Kidney epithelial cell (primary cell): ENCODE data around the gene PDGFRB. TPM values are rescaled to one million over a fixed set of nuclear protein-coding genes. Genes with fewer than 3 reads are reported as not detected.
"Not testable (repeated sequence)": the region's sequence is repeated elsewhere in the genome, so short reads cannot be mapped to it uniquely, and the experiment has no call there.

Experiments used
- DNase-seq: peaks from one replicate; pipeline ENCODE4 v3.0.0-alpha.2; 2010; ENCODE audit warnings: low read depth
- H3K27me3 ChIP-seq: 2 replicates; pipeline ENCODE4 v1.6.0; 2011; ENCODE audit warnings: low read length; ENCODE audit not compliant: control insufficient read depth, insufficient read depth
- H3K36me3 ChIP-seq: 2 replicates; pipeline ENCODE4 v1.5.1; 2011; ENCODE audit warnings: low read length; ENCODE audit not compliant: control insufficient read depth, insufficient read depth
- H3K4me3 ChIP-seq: 2 replicates; pipeline ENCODE4 v1.5.1; 2011; ENCODE audit warnings: low read depth, mild to moderate bottlenecking, control low read depth, low read length
- total RNA-seq: library from RNA; depleted of rRNA; stranded (reverse); fragments of >200 nt; gene quantifications from 2 replicates; pipeline ENCODE4 v1.2.3, GENCODE V29; 2015
- TF ChIP-seq, protein P1 (sequence below): IDR thresholded peaks from 2 replicates; pipeline ENCODE4 v1.5.1; 2011; ENCODE audit warnings: mild to moderate bottlenecking, moderate library complexity, low read length, control low read depth, inconsistent platforms; ENCODE audit not compliant: insufficient read depth, poor library complexity, severe bottlenecking

The PDGFRB gene
- total RNA-seq, 1 donor from 2014 or later = 18.3 TPM

DNA sequence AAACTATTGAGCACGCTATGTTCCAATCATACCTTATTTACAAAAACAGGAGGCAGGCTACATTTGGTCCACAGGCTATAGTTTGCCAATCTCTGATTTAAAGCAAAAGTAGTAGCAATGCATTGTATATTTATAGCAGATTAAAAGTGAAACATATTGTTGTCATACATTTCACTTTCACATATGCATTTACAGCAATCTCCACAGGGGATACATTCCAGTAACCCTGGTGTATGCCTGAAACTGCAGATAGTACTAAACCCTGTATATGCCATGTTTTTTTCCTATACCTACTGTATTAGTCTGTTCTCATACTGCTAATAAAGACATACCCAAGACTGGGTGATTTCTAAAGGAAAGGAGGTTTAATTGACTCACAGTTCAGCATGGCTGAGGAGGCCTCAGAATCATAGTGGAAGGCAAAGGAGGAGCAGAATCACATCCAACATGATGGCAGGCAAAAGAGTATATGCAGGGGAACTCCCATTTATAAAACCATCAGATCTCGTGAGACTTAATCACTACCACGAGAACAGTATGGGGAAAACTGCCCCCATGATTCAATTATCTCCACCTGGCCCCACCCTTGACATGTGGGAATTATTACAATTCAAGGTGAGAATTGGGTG lies 63.4 kb downstream of the PDGFRB start:
- no peaks in the 10 kb centered on the region for H3K36me3 ChIP-seq
- no peak overlapping the region for H3K4me3 ChIP-seq
- DNase-seq = no peak
- TF ChIP-seq, protein P1, sequence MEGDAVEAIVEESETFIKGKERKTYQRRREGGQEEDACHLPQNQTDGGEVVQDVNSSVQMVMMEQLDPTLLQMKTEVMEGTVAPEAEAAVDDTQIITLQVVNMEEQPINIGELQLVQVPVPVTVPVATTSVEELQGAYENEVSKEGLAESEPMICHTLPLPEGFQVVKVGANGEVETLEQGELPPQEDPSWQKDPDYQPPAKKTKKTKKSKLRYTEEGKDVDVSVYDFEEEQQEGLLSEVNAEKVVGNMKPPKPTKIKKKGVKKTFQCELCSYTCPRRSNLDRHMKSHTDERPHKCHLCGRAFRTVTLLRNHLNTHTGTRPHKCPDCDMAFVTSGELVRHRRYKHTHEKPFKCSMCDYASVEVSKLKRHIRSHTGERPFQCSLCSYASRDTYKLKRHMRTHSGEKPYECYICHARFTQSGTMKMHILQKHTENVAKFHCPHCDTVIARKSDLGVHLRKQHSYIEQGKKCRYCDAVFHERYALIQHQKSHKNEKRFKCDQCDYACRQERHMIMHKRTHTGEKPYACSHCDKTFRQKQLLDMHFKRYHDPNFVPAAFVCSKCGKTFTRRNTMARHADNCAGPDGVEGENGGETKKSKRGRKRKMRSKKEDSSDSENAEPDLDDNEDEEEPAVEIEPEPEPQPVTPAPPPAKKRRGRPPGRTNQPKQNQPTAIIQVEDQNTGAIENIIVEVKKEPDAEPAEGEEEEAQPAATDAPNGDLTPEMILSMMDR = no peak
- H3K27me3 ChIP-seq = peaks cover 5% of the 10 kb centered on the region

DNA sequence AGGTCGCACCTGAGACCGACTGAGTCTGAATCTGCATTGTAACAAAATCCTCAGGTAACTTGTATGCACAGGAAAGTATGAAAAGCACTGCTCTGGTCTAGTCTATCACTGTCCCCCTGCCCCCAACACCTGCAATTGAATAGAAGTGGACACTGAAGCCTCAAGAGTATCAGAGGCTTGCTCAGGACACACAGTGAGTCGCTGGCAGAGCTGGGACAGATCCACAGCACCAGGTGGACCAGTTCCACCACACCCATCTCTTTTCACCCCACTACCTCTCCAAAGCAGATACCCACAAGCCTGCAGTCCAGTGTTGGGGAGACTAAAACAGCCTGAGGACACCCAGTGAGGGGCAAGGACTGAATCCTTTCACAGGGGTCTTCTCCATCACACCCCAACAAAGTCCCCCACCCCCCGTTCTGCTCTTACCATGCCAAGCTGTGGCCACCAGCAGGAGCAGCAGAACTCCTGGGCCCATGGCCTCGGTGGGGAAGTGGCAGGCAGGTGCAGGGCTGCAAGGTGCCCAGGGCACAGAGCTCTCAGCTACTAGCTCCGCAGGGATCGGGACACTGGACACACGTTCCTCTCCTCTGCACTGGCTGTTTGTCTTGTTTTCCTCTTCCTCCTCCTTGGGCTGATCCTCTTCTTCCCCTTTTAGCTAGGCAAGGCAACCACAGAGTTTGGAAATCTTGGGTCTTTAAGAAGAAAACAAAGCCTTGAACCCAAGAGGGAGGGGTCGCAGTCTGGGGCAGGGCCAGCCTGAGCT lies 69.5 kb downstream of the PDGFRB start, which contains the start of gene CSF1R:
TSS of gene CSF1R (minus strand) at position 605 of the 766 bp plus-strand sequence. CDS start at position 478, 127 bp downstream.
- Histone ChIP-seq H3K4me3 (no peak within 1 kb of the TSS), H3K27me3 (peaks cover 6% of the 10 kb centered on the region), H3K36me3 (no peaks in the 10 kb centered on the region)
- TF ChIP-seq, protein P1 = no peak
- DNase-seq = no peak

DNA sequence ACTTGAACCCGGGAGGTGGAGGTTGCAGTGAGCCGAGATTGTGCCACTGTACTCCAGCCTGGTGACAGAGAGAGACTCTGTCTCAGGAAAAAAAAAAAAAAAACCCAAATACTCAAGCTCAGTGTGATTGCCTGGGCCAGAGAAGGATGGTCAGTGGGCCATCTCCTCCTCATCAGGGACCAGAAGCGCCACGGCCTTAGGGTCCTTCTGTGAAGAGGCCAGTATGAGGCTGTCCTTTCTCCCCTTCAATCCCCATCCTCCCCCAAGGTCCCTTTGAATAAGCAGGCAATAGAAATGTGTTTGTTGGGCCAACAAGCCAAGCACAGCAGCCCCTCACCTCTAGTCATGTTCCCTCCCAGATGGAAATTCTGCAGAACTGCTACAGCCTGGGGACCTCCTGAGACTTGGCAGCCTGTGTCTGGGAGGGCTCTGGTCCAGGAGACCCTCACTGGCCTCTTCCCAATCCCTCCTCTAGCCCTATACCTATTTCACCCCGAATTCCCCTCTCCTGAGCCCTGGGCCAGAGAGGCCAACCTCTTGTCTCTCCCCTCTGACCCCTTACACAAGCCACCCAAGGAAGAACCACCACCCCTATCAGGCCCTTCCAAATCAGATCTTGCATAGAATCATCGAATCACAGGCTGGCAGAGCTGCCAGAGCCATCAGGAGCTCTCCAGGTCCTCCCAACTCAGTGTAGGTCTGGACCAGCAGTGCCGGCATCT lies 70.3 kb downstream of the PDGFRB start:
- TF ChIP-seq, protein P1 = no peak
- Histone ChIP-seq H3K36me3 (no peaks in the 10 kb centered on the region), H3K27me3 (peaks cover 6% of the 10 kb centered on the region), H3K4me3 (no peak overlapping the region)
- DNase-seq = no peak

DNA sequence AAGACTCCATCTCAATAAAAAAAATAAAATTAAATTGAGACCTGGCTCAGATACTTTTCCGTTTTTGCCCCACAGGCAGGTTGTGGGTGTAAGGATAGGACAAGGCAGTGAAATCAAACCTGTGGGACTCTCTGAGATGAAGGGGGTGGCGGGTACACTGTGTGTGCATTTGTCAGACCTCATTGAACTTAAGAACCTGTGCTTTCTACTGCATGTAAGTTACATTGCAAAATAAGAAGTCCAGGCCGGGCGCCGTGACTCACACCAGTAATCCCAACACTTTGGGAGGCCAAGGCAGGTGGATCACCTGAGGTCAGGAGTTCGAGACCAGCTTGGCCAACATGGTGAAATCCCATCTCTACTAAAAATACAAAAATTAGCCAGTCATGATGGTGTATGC lies 70.9 kb downstream of the PDGFRB start:
- H3K27me3 ChIP-seq, DNase-seq, H3K36me3 ChIP-seq, H3K4me3 ChIP-seq: not testable (repeated sequence)

DNA sequence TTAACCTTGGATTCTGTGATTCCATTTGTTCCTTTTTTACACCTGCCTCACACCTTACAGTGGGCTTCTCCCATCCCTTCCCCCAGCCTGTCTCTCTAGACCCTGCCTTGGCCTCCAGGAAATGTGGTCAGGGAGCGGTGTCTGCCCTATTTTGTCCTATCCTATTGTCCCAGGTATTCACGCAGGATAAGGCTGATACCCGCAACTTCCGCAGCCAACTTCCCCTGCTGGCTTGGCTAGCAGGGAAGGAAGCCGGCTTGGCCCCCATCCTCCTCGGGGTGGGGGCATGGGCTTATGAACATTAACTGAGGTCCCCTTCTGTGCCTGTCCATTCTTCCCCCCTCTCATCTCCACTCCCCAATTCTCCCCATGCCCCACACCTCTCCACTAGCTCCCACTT lies 72.8 kb downstream of the PDGFRB start:
- H3K36me3 ChIP-seq = no peaks in the 10 kb centered on the region
- H3K4me3 ChIP-seq = no peak overlapping the region
- peaks cover 8% of the 10 kb centered on the region for H3K27me3 ChIP-seq
- TF ChIP-seq, protein P1 = no peak
- no peak for DNase-seq

DNA sequence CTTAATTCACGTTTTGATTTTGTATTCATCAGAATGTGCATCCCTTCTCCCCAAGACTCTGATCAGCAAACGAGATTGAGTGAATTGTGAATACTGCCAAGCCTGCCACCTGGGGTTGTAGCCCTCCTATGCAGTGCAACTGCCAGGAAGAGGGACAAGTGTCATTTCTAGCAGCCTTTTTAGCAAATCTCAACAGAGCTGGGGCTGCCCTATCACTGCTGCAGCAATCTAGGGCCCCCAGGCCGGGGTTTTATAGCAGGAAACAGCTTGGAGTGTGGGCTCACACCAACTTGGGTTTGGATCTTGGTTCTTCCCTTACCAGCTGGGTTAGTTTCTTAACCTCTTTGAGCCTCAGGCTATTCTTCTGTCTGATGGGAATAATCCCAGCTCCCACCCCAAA lies 73.3 kb downstream of the PDGFRB start:
- peaks cover 8% of the 10 kb centered on the region for H3K27me3 ChIP-seq
- DNase-seq = no peak

More for the DNA sequence above, 73.3 kb downstream of the PDGFRB start:
- Histone ChIP-seq H3K4me3 (no peak overlapping the region), H3K36me3 (no peaks in the 10 kb centered on the region)
- TF ChIP-seq, protein P1 = no peak
